Smooth muscle cell (in vitro differentiated cells): ENCODE measurements around the gene SIL1. TPM values are rescaled to one million over a fixed set of nuclear protein-coding genes. Genes with fewer than 3 reads are reported as not detected.

Source experiments
- DNase-seq: peaks from one replicate; lab custom pipeline; 2025; ENCODE audit not compliant: unreplicated experiment; lab: John Stamatoyannopoulos, UW
- H2AFZ ChIP-seq: fragments of 200-600 bp; sonication (generic); 2 replicates; pipeline ENCODE4 v1.6.0; 2016; ENCODE audit warnings: antibody characterized with exemption, low read depth, mild to moderate bottlenecking
- H3F3A ChIP-seq: fragments of 200-600 bp; sonication (generic); 2 replicates; pipeline ENCODE4 v1.6.0; 2017; ENCODE audit warnings: antibody characterized with exemption, low read depth
- H3K27ac ChIP-seq: fragments of 200-600 bp; sonication (generic); 2 replicates; pipeline ENCODE4 v1.5.1; 2016; ENCODE audit warnings: low read depth, mild to moderate bottlenecking
- H3K27me3 ChIP-seq: fragments of 200-600 bp; sonication (generic); 2 replicates; pipeline ENCODE4 v1.6.1; 2016; ENCODE audit warnings: low read depth, mild to moderate bottlenecking
- H3K36me3 ChIP-seq: fragments of 200-600 bp; sonication (generic); 2 replicates; pipeline ENCODE4 v1.5.1; 2016; ENCODE audit warnings: low read depth
- H3K4me1 ChIP-seq: fragments of 200-600 bp; sonication (generic); 2 replicates; pipeline ENCODE4 v1.5.1; 2016; ENCODE audit warnings: low read depth
- H3K4me2 ChIP-seq: fragments of 200-600 bp; sonication (generic); 2 replicates; pipeline ENCODE4 v1.6.0; 2016; ENCODE audit warnings: mild to moderate bottlenecking
- H3K4me3 ChIP-seq: fragments of 200-600 bp; sonication (generic); 2 replicates; pipeline ENCODE4 v1.5.1; 2016; ENCODE audit warnings: mild to moderate bottlenecking
- H3K79me2 ChIP-seq: fragments of 200-600 bp; sonication (generic); 2 replicates; pipeline ENCODE4 v1.6.0; 2016; ENCODE audit warnings: low read depth, mild to moderate bottlenecking
- H3K9ac ChIP-seq: fragments of 200-600 bp; sonication (generic); 2 replicates; pipeline ENCODE4 v1.6.0; 2016; ENCODE audit warnings: low read depth
- H3K9me3 ChIP-seq: fragments of 200-600 bp; sonication (generic); replicated peaks from 2 replicates; pipeline ENCODE4 v1.5.1; 2016; ENCODE audit warnings: low read depth
- H4K20me1 ChIP-seq: fragments of 200-600 bp; sonication (generic); 2 replicates; pipeline ENCODE4 v1.6.0; 2016; ENCODE audit warnings: low read depth
- CTCF ChIP-seq: fragments of 200-600 bp; sonication (generic); IDR thresholded peaks from 2 replicates; pipeline ENCODE4 v1.5.1; 2017; ENCODE audit warnings: borderline replicate concordance, mild to moderate bottlenecking, antibody characterized with exemption; ENCODE audit not compliant: insufficient read depth, poor library complexity, severe bottlenecking
- WGBS: methylation state at CpG from one replicate; pipeline ENCODE4 v1.1.7; 2016; ENCODE audit warnings: low lambda C conversion rate; 5-methylcytosine and 5-hydroxymethylcytosine counted together
- polyA plus RNA-seq: library from polyadenylated mRNA; unstranded; fragments of >200 nt; fragmentation: Nextera tagmentation; extraction: Ambion mirVana; gene quantifications from 2 replicates; pipeline ENCODE4 v1.2.1, GENCODE V29; 2016
- small RNA-seq: library from RNA; depleted of rRNA; stranded (forward); fragments of <200 nt; gene quantifications from one replicate; pipeline ENCODE3, GENCODE V24; 2014
- total RNA-seq: library from RNA; depleted of rRNA; stranded (reverse); fragments of >200 nt; gene quantifications from 2 replicates; pipeline ENCODE4 v1.2.3, GENCODE V29; 2014

Gene SIL1
- total and polyA plus RNA-seq, 2 experiments from 2014 or later = 45.5 to 119 TPM

GRCh38 chr5:138898299-138898698 is 299.9 kb downstream of the SIL1 start:
- Histone ChIP-seq H3F3A (peaks cover 7% of the 10 kb centered on the region), H2AFZ (no peak overlapping the region), H3K9me3 (no peaks in the 10 kb centered on the region), H4K20me1 (peaks cover 35% of the 10 kb centered on the region), H3K36me3 (peaks cover 14% of the 10 kb centered on the region), H3K4me2 (no peak overlapping the region), H3K27me3 (no peaks in the 10 kb centered on the region), H3K4me1 (no peaks in the 10 kb centered on the region), H3K27ac (no peak overlapping the region), H3K79me2 (peaks cover 40% of the 10 kb centered on the region), H3K9ac (no peak overlapping the region), H3K4me3 (no peak overlapping the region)
- no peak for TF ChIP-seq CTCF
- DNase-seq = no peak
- WGBS = 81% methylated on average over 1 of the region's 1 CpG

Small RNAs within 50 kb of the gene (small RNA-seq; reads per million reads assigned to genes)
- gene RNU6-572P = not detected

Other genes starting within 250 kb of the SIL1 start
- 267 and 353 TPM in 2 replicates for gene MATR3, start 95.4 kb upstream of the SIL1 start, total RNA-seq
- 151 and 169 TPM in 2 replicates for gene MATR3, start 95.4 kb upstream of the SIL1 start, polyA plus RNA-seq
- gene PAIP2, start 143.5 kb upstream of the SIL1 start, total RNA-seq = 96.1 and 98.1 TPM in 2 replicates
- gene PAIP2, start 143.5 kb upstream of the SIL1 start, polyA plus RNA-seq = 120 and 123 TPM in 2 replicates
- gene SLC23A1, start 184.9 kb upstream of the SIL1 start, total RNA-seq = not detected in 2 replicates
- gene SLC23A1, start 184.9 kb upstream of the SIL1 start, polyA plus RNA-seq = 0.22 and 0.35 TPM in 2 replicates
- gene MZB1, start 191.5 kb upstream of the SIL1 start, total RNA-seq = not detected in 2 replicates
- 0.19 TPM in 1 of 2 replicates, not detected in the other for gene MZB1, start 191.5 kb upstream of the SIL1 start, polyA plus RNA-seq
- gene PROB1, start 196.7 kb upstream of the SIL1 start, total RNA-seq = 0.90 and 1.2 TPM in 2 replicates
- gene PROB1, start 196.7 kb upstream of the SIL1 start, polyA plus RNA-seq = 3.8 and 5.7 TPM in 2 replicates
- 2.0 and 4.0 TPM in 2 replicates for gene SPATA24, start 205.7 kb upstream of the SIL1 start, total RNA-seq
- 2.2 and 2.6 TPM in 2 replicates for gene SPATA24, start 205.7 kb upstream of the SIL1 start, polyA plus RNA-seq
- 6.3 and 16.9 TPM in 2 replicates for gene DNAJC18, start 241.2 kb upstream of the SIL1 start, total RNA-seq
- gene DNAJC18, start 241.2 kb upstream of the SIL1 start, polyA plus RNA-seq = 9.6 and 15.4 TPM in 2 replicates